ENCODE measurements around the gene RANBP10. TPM values are rescaled to one million over a fixed set of nuclear protein-coding genes. Genes with fewer than 3 reads are reported as not detected.
A peak's percentile ranks its signal among the peaks of the same experiment; 100 is the strongest.

RANBP10 gene
- total and polyA plus RNA-seq, 2 of the 8 experiments (the other 6 are each of a cell fraction or from before 2014, with no cell fraction given): 14.2 to 16.8 TPM

GRCh38 chr16:67719048-67719777 lies 87.1 kb downstream of the RANBP10 start, which contains the start of gene GFOD2:
GFOD2 (minus strand) TSS chr16:67719316; CDS start chr16:67685715, 33,601 bp downstream.
- Histone ChIP-seq H2BK12ac (ENCODE audit: low read depth, low read length) (peak within 1 kb of the TSS; percentile 62; the same call in 1 of the 2 replicates), H3K27ac (ENCODE audit: low read depth, low read length) (0 out of 2 replicates have a peak within 1 kb of the TSS, but pooled peaks have one; percentile 6)
- no peak for FAIRE-seq
- peak; percentile 90 for TF ChIP-seq ASH2L (IDR thresholded peaks at IDR 0.05; ENCODE audit: low read length)
- TF ChIP-seq RFX5 (IDR thresholded peaks at IDR 0.05; ENCODE audit: borderline replicate concordance, low read depth, low read length): no peak
- TF ChIP-seq GABPA (IDR thresholded peaks at IDR 0.05; ENCODE audit: borderline replicate concordance, insufficient read depth, low read length): 0 out of 2 replicates have a peak, but pooled peaks have one; percentile 16
- TF ChIP-seq RNF2 (IDR thresholded peaks at IDR 0.05; ENCODE audit: borderline replicate concordance, low read depth, low read length, missing control alignments, poor library complexity, severe bottlenecking): no peak
- peak; percentile 41; the same call in 1 of the 2 replicates for TF ChIP-seq MAX (IDR thresholded peaks at IDR 0.05)
- peak in 1 of 2 experiments; percentile 68; a peak in 2 of 3 replicates for TF ChIP-seq POLR2A (IDR thresholded peaks at IDR 0.05; ENCODE audit: control extremely low read depth in 1 of 2, low read depth in 2 of 2, low read length in 2 of 2)
- TF ChIP-seq TAF1 (IDR thresholded peaks at IDR 0.05; ENCODE audit: low read depth, low read length): peak; percentile 65

More at GRCh38 chr16:67719048-67719777, 87.1 kb downstream of the RANBP10 start, which contains the start of gene GFOD2:
- peak within 1 kb of the TSS; percentile 65 for H4K5ac ChIP-seq (ENCODE audit: insufficient read length, low read depth, low read length)
- POLR2A ChIA-PET (ENCODE audit: partially characterized antibody): interaction anchor here (0.8 to 2.5 kb wide), 14 partner anchors 9 to 516 kb away, joined by 3 to 16 read pairs (median 3); partner anchors contain the start of genes RANBP10 and TSNAXIP1
- no peak within 1 kb of the TSS for H3K4ac ChIP-seq (replicated peaks; ENCODE audit: insufficient read length, low read depth, low read length)
- H2BK20ac ChIP-seq (ENCODE audit: low read length): no peak within 1 kb of the TSS
- H3K79me2 ChIP-seq (ENCODE audit: control insufficient read depth in 1 of 2, insufficient read depth in 2 of 2, low read length in 2 of 2): peaks cover 3 to 43% of the 10 kb centered on the region in 2 experiments; a peak in 3 of 4 replicates
- H2BK15ac ChIP-seq (ENCODE audit: low read length): peak within 1 kb of the TSS; percentile 36; the same call in 1 of the 2 replicates
- no peaks in the 10 kb centered on the region; the same call in 1 of the 2 replicates for H3K79me1 ChIP-seq (ENCODE audit: low read depth, low read length)
- peak within 1 kb of the TSS; percentile 47 for H4K91ac ChIP-seq (replicated peaks; ENCODE audit: insufficient read length, low read length)
- H4K20me1 ChIP-seq (replicated peaks in 1 of 2; ENCODE audit: control insufficient read depth in 1 of 2, insufficient read depth in 2 of 2, low read length in 2 of 2): peaks cover 0 to 1% of the 10 kb centered on the region in 2 experiments
- DNase-seq (ENCODE audit: low read depth in 1 of 2, low spot score in 2 of 2): peak; percentile 89 to 100
- peak within 1 kb of the TSS; percentile 72; the same call in 1 of the 2 replicates for H4K8ac ChIP-seq (ENCODE audit: extremely low read depth, insufficient read depth, low read length)
- peak within 1 kb of the TSS; percentile 68; the same call in 1 of the 2 replicates for H2AK5ac ChIP-seq (ENCODE audit: low read depth, low read length)
- H3K36me3 ChIP-seq (ENCODE audit: control insufficient read depth in 2 of 4, insufficient read depth in 4 of 4, low read length in 3 of 4): no peaks in the 10 kb centered on the region
- H3K23me2 ChIP-seq (ENCODE audit: low read depth, low read length): peaks cover 16% of the 10 kb centered on the region
- H3K56ac ChIP-seq (replicated peaks; ENCODE audit: insufficient read length, low read depth, low read length): no peak within 1 kb of the TSS
- 1% methylated on average over 53 of the region's 59 CpGs; no CpG with 5 or more reads in 1 of the 2 experiments for whole genome bisulfite sequencing, 2 experiments (ENCODE audit: extremely low coverage in 1 of 2, insufficient coverage in 1 of 2, insufficient read length in 1 of 2, insufficient replicate concordance in 2 of 2, low coverage in 1 of 2, low lambda C conversion rate in 2 of 2, missing lambda C conversion rate in 1 of 2)
- H2BK120ac ChIP-seq (replicated peaks; ENCODE audit: low read depth, low read length): no peak within 1 kb of the TSS
- no peaks in the 10 kb centered on the region; a peak in 1 of 7 replicates for H3K27me3 ChIP-seq (replicated peaks in 1 of 4; ENCODE audit: control insufficient read depth in 3 of 4, extremely low read depth in 1 of 4, insufficient read depth in 3 of 4, low read length in 3 of 4)
- peaks cover 0 to 10% (median 5%) of the 10 kb centered on the region in 4 experiments; a peak in 4 of 7 replicates for H3K4me1 ChIP-seq (replicated peaks in 1 of 4; ENCODE audit: control insufficient read depth in 3 of 4, insufficient read depth in 4 of 4, low read length in 3 of 4)
- CTCF ChIA-PET (ENCODE audit: partially characterized antibody): interaction anchor here (0.7 to 5.8 kb wide), 6 partner anchors 11 to 199 kb away, joined by 3 to 34 read pairs (median 3); no protein-coding TSS in a partner anchor
- H3K23ac ChIP-seq (ENCODE audit: insufficient read length): no peak within 1 kb of the TSS
- no peak within 1 kb of the TSS for H3K14ac ChIP-seq (ENCODE audit: insufficient read length)
- H2BK5ac ChIP-seq (ENCODE audit: low read depth, low read length): peak within 1 kb of the TSS; percentile 92
- H3K4me2 ChIP-seq (ENCODE audit: insufficient read depth in 1 of 2, low read depth in 2 of 2, low read length in 2 of 2): peak within 1 kb of the TSS; percentile 95 to 99
- peak within 1 kb of the TSS; percentile 86 for H3K18ac ChIP-seq (ENCODE audit: extremely low read depth, low read length)
- H3K4me3 ChIP-seq (ENCODE audit: extremely low read depth in 1 of 4, insufficient read depth in 2 of 4, low read depth in 3 of 4, low read length in 4 of 4): peak within 1 kb of the TSS; percentile 84 to 91 (median 90)
- H2AFZ ChIP-seq (ENCODE audit: low read length): peak within 1 kb of the TSS; percentile 89
- H3K9me3 ChIP-seq (ENCODE audit: insufficient read depth in 2 of 2, low read depth in 1 of 2, low read length in 1 of 2): no peaks in the 10 kb centered on the region
- peak within 1 kb of the TSS; percentile 71 to 89 (median 76) for H3K9ac ChIP-seq (replicated peaks in 1 of 4; ENCODE audit: extremely low read depth in 1 of 4, low read depth in 3 of 4, low read length in 3 of 4)
